GM18873 (cell line): ENCODE results near the gene CD63.

Experiments
- ATAC-seq: cut with Tn5 transposase; IDR thresholded peaks from one replicate; pipeline ENCODE4 v1.9.1; 2021; ENCODE audit warnings: mild to moderate bottlenecking, moderate library complexity, moderate number of reproducible peaks; ENCODE audit not compliant: unreplicated experiment, low FRiP score

Gene CD63

GRCh38 chr12:55694188-55694515, 34.7 kb downstream of the CD63 start:
- ATAC-seq, result no peak

DNA sequence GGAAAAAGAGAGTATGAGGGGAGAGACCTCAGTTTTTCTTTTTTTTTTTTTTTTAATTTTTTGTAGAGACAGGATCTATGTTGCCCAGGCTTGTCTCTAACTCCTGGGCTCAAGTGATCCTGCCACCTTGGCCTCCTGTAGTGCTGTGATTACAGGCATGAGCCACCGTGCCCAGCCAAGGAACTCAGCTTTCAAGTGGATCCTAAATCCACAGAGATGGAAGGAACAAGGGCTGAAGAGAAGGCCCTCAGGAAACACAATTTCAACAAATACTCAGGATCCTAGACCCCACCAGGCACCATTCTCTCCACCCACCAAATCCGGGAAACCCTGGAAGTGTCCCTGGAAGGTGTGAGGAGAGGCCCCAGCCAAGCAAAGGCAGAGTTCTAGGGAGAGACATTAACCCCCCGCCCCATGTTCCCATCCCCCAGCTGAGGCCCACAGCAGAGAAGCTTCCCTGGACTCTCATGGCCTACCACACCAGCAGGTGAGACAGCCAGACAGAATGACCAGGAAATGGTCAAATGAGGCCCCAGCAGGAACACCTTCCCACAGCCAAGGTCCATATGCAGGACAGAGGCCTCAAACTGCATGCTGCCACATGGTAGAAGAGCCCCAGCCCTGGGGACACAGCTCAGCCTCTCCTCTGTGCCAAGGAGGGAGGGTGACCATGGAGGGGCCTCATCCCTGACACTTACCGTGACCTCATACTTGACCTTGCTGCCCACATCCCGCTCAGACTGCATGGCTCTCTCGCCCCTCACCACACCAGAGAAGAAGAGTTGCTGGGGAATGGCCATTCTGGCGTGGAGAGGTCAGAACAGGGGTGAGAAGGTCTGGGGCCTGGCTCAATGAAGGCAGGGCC, 35.3 kb downstream of the CD63 start:
- ATAC-seq, result no peak

- ATAC-seq, result no peak
Measured at GRCh38 chr12:55692631-55693322, 36.0 kb downstream of the CD63 start.

GRCh38 chr12:55688716-55689655, 39.8 kb downstream of the CD63 start:
- no peak for ATAC-seq

- no peak for ATAC-seq
Measured at GRCh38 chr12:55687746-55688145, 41.1 kb downstream of the CD63 start.

DNA sequence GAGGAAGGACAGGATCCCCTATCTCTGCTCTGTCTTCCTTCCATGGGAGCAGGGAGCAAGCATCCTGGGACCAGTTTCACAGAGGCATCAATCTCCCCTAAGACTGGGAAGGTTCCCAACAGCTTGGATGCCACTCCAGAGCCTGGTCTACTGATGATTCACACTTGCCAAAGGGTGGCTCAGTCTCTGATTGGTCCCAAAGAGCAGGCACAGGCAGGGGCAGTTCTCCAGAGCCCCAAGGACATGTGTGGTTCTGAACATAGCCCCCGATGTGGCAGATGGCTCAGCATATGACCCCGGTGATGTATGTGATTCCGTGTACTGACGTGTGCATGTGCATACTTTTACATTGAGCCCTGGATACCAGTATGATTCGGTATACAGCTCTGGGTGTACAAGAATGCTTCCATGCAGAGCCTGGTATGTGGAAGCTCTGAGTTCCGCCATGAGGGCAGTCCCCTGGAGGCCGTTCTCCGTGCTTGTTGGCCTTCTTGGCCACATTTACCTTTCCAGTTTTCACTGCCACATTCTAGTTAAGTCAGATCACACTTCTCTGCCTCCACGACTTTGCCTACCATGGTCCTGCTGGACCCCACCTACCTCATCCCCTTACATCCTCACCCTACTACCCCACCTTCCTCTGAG, 42.3 kb downstream of the CD63 start:
- no peak for ATAC-seq

DNA sequence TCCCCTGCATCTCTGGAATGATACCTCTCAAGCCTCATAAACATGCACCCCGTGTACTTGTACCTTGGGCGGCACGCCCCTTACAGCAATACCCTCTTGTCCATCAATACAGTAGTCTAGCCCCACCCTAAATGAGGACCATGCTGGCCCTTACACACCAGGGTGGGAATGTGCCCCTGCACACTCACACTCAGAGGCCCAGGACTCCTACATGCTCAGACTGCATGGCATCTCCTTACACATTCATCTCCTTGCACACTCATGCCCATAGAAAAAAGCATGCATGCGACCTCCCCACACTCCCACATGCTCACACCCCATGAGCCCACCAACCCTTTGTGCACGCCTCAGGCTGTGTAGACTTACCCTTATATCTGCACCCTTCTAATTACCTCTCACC, 43.1 kb downstream of the CD63 start:
- no peak for ATAC-seq

DNA sequence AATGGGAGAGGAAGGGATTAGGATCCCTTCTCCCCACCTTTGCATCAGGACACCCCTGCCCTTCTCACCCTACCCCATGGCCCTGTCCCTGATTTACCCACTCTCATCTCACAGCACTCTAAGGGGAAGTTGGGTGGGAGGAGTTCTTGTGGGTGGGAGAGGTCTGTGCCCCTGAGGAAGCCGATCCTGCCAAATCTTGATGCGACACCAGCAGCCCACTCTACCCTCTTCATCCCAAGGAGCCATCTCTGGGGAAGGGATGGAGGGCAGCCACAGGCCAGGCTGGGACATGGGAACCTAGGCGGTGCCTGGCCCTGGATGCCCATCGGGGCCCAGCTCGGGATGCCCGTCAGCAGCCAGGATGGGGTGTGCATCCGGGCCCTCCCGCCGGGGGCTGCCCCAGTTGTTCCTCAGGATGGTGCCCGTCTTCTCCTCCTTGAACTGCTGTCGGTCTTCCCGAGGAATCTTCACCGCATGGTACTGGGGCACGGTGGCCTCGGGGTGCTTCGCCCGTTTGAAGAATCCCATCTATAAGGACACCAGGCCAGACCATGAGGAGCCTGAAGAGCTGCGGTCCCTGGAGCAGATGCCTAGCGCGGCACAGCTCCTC, 43.9 kb downstream of the CD63 start:
- no peak for ATAC-seq

GRCh38 chr12:55683676-55684075, 45.1 kb downstream of the CD63 start:
- no peak for ATAC-seq

DNA sequence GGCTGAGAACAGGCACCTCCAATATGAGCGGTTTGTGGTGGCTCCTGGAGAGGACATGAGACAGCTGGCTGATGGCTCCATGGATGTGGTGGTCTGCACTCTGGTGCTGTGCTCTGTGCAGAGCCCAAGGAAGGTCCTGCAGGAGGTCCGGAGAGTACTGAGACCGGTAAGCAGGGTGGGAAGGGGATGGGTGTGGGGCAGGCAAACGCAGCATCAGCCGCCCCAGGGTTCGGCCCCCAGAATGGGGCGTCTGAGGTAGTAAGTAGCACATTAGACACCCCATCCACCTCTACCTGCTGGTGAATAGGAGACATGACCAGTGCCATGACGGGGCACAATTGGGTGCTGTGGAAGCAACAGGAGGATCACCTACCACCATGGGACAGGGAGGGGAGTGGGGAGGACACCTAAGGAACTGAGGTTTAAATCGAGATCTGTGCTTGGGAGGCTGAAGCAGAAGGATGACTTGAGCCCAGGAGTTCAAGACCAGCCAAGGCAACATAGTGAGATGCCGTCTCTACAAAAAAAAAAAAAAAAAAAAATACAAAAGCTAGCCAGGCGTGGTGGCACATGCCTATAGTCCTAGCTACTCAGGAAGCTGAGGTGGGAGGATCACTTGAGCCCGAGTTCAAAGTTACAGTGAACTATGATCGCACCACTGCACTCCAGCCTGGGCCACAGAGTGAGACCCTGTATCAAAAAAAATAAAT, 46.6 kb downstream of the CD63 start:
- ATAC-seq, result no peak

- no peak for ATAC-seq
Measured at GRCh38 chr12:55681142-55682077, 47.4 kb downstream of the CD63 start.

- no peak for ATAC-seq
Measured at GRCh38 chr12:55679691-55680090, 49.1 kb downstream of the CD63 start.

DNA sequence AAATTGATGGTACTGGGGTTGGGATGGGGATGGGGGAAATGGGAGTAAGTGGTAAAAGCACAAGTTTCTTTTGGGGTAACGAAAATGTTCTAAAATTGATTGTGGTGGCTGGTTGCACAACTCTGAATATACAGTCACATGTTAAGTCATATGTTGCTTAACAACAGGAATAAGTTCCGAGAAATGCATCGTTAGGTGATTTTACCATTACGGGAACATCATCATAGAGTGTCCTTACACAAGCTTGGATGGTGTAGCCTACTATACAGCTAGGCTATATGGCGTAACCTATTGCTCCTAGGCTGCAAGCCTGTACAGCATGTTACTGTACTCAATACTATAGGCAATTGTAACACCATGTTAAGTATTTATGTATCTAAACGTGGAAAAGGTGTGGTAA, 52.1 kb downstream of the CD63 start:
- no peak for ATAC-seq

DNA sequence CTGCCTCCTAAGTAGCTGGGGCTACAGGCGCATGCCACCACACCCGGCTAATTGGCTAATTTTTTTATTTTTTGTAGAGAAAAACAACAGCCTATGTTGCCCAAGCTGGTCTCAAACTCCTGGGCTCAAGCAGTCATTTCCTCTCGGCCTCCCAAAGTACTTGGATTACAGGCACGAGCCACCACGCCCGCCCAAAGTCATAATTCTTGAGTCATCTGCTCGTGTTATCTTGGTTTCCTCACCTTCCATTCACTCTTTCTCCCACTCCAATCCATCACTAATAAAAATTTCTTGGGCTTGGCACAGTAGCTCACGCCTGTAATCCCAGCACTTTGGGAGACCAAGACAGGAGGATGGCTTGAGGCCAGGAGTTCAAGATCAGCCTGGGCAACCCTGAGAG, 53.1 kb downstream of the CD63 start:
- ATAC-seq, result no peak
